ENCODE measurements around the gene PATJ.
"Not testable (repeated sequence)": the region's sequence is repeated elsewhere in the genome, so short reads cannot be mapped to it uniquely, and the experiment has no call there.

The PATJ gene

GRCh38 chr1:61741711-61742619, at the start of gene PATJ:
Gene PATJ, plus strand, starts transcription at chr1:61742480. Its CDS starts 20,413 bp downstream, at chr1:61762893.
- DNase-seq (ENCODE audit: low spot score) = no peak

- no peak for DNase-seq (ENCODE audit: low spot score)
Measured at GRCh38 chr1:61699911-61700851, 42.1 kb upstream of the PATJ start.

- peak; percentile 20 for DNase-seq (ENCODE audit: low spot score)
Measured at GRCh38 chr1:61708953-61709907, 33.0 kb upstream of the PATJ start.

- no peak for DNase-seq (ENCODE audit: low spot score)
Measured at GRCh38 chr1:61709908-61710289, 32.4 kb upstream of the PATJ start.

GRCh38 chr1:61711257-61711656, 31.0 kb upstream of the PATJ start:
- DNase-seq (ENCODE audit: low spot score) = not testable (repeated sequence)

GRCh38 chr1:61711969-61712368, 30.3 kb upstream of the PATJ start:
- DNase-seq (ENCODE audit: low spot score) = no peak

- DNase-seq (ENCODE audit: low spot score) = not testable (repeated sequence)
Measured at GRCh38 chr1:61718996-61719663, 23.1 kb upstream of the PATJ start.

- DNase-seq (ENCODE audit: low spot score) = no peak
Measured at GRCh38 chr1:61724506-61724812, 17.8 kb upstream of the PATJ start.

- DNase-seq (ENCODE audit: low spot score) = peak; percentile 91
Measured at GRCh38 chr1:61724813-61725694, 17.2 kb upstream of the PATJ start, which contains the start of gene TM2D1. Gene TM2D1, minus strand, starts transcription at chr1:61725141. Its CDS starts 21 bp downstream, at chr1:61725120.

GRCh38 chr1:61727544-61727943, 14.7 kb upstream of the PATJ start:
- no peak for DNase-seq (ENCODE audit: low spot score)

- DNase-seq (ENCODE audit: low spot score) = not testable (repeated sequence)
Measured at GRCh38 chr1:61730679-61731078, 11.6 kb upstream of the PATJ start.

GRCh38 chr1:61732726-61733125, 9.6 kb upstream of the PATJ start:
- no peak for DNase-seq (ENCODE audit: low spot score)

- no peak for DNase-seq (ENCODE audit: low spot score)
Measured at GRCh38 chr1:61740751-61741700, 1.3 kb upstream of the PATJ start.

- DNase-seq (ENCODE audit: low spot score) = no peak
Measured at GRCh38 chr1:61742620-61743430, 545 bp downstream of the PATJ start.

GRCh38 chr1:61743431-61743705, 1.1 kb downstream of the PATJ start:
- no peak for DNase-seq (ENCODE audit: low spot score)

- DNase-seq (ENCODE audit: low spot score) = no peak
Measured at GRCh38 chr1:61743716-61744580, 1.7 kb downstream of the PATJ start.

- no peak for DNase-seq (ENCODE audit: low spot score)
Measured at GRCh38 chr1:61746813-61747212, 4.5 kb downstream of the PATJ start.
